HFFc6 (cell line): ENCODE measurements around the gene GPR157. TPM values are rescaled to one million over a fixed set of nuclear protein-coding genes. Genes with fewer than 3 reads are reported as not detected.
"Not testable (repeated sequence)": the region's sequence is repeated elsewhere in the genome, so short reads cannot be mapped to it uniquely, and the experiment has no call there.

Source experiments
- DNase-seq: peaks from one replicate; pipeline ENCODE4 v3.0.0-alpha.2; 2018
- H3K27ac Mint-ChIP-seq: 2 replicates; pipeline ENCODE4 v1.8.0; 2020; ENCODE audit warnings: mild to moderate bottlenecking, mixed read lengths
- H3K27me3 Mint-ChIP-seq: 2 replicates; pipeline ENCODE4 v1.8.0; 2021; ENCODE audit warnings: mild to moderate bottlenecking, moderate library complexity, mixed read lengths; ENCODE audit not compliant: insufficient read depth
- H3K36me3 Mint-ChIP-seq: 2 replicates; pipeline ENCODE4 v1.8.0; 2021; ENCODE audit warnings: low read depth, mixed read lengths
- H3K4me1 Mint-ChIP-seq: 2 replicates; pipeline ENCODE4 v1.8.0; 2020; ENCODE audit warnings: low read depth, mixed read lengths
- H3K4me3 Mint-ChIP-seq: 2 replicates; pipeline ENCODE4 v1.8.0; 2020; ENCODE audit warnings: mild to moderate bottlenecking, moderate library complexity, mixed read lengths
- H3K9me3 Mint-ChIP-seq: 2 replicates; pipeline ENCODE4 v1.8.0; 2020; ENCODE audit warnings: mild to moderate bottlenecking, mixed read lengths
- total RNA-seq, 6 experiments: library from RNA; stranded (reverse); fragmentation: NEBNext Ultra II Directional; extraction: Animal tissue kit (Norgen Biotek cat#: 25700); gene quantifications; 2 replicates in 1 of 6; 3 replicates in 5 of 6; pipeline ENCODE4 v1.2.3, GENCODE V29; 2021
- TF ChIP-seq, protein P1 (sequence below): fragments of 200-600 bp; sonication (generic); IDR thresholded peaks from 2 replicates; pipeline ENCODE4 v1.5.0; 2021; ENCODE audit warnings: antibody characterized with exemption, mild to moderate bottlenecking

GPR157 gene
- total RNA-seq, 6 experiments from 2014 or later, result 8.2 to 11.1 (median 9.7) TPM

DNA sequence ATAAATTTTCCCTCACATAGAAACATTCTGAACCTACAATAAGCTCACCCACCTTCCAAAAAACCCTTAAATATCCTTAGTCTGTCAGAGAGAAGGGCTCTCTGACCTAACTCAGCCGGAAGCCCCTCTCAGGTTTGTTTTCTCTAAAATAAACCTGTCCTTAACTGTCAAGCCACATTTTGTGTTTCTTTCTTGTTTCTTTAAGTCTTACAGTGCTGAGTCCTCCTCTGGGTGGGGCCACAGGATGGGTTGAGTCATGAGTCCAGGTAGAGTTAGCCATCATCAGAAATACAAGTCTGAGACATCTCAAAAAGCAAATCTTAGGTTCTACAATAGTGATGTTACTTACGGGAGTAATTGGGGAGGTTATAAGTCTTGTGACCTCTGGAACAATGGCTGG lies 33.1 kb downstream of the GPR157 start:
- peaks cover 8% of the 10 kb centered on the region; the same call in 1 of the 2 replicates for H3K9me3 Mint-ChIP-seq
- no peak overlapping the region for H3K27ac Mint-ChIP-seq

DNA sequence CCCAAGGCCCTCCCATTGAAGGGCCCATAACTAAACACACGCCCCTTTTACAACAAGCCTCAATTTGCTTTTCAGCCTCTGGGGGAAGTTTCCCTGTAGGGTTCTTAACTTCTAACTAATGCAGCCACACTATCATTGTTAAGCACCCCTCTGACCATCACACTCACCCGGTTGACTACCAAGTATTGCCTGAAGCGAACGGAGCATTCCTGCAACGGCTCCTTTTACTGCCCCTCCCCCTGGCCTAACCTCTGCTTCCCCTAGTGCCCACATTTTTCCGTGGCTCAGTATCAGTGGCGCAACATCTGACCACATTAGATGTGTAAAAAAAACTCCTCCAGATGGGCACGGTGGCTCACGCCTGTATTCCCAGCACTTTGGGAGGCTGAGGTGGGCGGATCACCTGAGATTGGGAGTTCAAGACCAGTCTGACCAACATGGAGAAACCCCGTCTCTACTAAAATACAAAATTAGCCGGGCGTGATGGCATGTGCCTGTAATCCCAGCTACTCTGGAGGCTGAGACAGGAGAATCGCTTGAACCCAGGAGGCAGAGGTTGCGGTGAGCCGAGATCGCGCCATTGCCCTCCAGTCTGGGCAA lies 34.8 kb downstream of the GPR157 start:
- H3K36me3 Mint-ChIP-seq, H3K27me3 Mint-ChIP-seq, DNase-seq, H3K4me3 Mint-ChIP-seq, H3K27ac Mint-ChIP-seq, H3K9me3 Mint-ChIP-seq, H3K4me1 Mint-ChIP-seq: not testable (repeated sequence)

More for the DNA sequence above, 33.1 kb downstream of the GPR157 start:
- no peak for DNase-seq
- H3K4me3 Mint-ChIP-seq, result no peak overlapping the region
- TF ChIP-seq, protein P1, sequence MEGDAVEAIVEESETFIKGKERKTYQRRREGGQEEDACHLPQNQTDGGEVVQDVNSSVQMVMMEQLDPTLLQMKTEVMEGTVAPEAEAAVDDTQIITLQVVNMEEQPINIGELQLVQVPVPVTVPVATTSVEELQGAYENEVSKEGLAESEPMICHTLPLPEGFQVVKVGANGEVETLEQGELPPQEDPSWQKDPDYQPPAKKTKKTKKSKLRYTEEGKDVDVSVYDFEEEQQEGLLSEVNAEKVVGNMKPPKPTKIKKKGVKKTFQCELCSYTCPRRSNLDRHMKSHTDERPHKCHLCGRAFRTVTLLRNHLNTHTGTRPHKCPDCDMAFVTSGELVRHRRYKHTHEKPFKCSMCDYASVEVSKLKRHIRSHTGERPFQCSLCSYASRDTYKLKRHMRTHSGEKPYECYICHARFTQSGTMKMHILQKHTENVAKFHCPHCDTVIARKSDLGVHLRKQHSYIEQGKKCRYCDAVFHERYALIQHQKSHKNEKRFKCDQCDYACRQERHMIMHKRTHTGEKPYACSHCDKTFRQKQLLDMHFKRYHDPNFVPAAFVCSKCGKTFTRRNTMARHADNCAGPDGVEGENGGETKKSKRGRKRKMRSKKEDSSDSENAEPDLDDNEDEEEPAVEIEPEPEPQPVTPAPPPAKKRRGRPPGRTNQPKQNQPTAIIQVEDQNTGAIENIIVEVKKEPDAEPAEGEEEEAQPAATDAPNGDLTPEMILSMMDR, result no peak
- peaks cover 7% of the 10 kb centered on the region; the same call in 1 of the 2 replicates for H3K36me3 Mint-ChIP-seq
- peaks cover 14% of the 10 kb centered on the region; the same call in 1 of the 2 replicates for H3K4me1 Mint-ChIP-seq
- peaks cover 5% of the 10 kb centered on the region for H3K27me3 Mint-ChIP-seq

DNA sequence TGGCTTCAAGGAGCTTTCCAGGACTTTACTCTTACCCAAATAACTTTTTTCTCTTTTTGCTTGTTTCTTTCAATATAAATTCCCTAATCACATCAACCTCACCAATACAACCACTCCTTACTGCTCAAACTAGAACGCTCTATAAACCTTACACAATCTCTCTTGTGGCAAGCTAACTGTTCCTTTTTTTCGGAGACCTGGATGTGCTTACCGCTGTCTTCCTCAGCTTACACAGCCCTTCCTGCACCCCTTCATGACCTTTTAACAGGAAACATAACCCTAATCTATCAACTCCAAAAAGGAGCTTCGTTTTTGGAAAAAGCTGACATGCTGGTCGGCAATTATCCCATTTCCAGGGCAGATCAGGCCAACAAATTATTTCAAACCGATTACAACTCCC lies 35.3 kb downstream of the GPR157 start:
- no peak overlapping the region for H3K4me3 Mint-ChIP-seq
- peaks cover 8% of the 10 kb centered on the region; the same call in 1 of the 2 replicates for H3K9me3 Mint-ChIP-seq
- H3K4me1 Mint-ChIP-seq, result peaks cover 6% of the 10 kb centered on the region; the same call in 1 of the 2 replicates
- no peak for DNase-seq
- peaks cover 3% of the 10 kb centered on the region for H3K27me3 Mint-ChIP-seq
- TF ChIP-seq, protein P1, result no peak
- H3K27ac Mint-ChIP-seq, result no peak overlapping the region
- H3K36me3 Mint-ChIP-seq, result peaks cover 12% of the 10 kb centered on the region; the same call in 1 of the 2 replicates

DNA sequence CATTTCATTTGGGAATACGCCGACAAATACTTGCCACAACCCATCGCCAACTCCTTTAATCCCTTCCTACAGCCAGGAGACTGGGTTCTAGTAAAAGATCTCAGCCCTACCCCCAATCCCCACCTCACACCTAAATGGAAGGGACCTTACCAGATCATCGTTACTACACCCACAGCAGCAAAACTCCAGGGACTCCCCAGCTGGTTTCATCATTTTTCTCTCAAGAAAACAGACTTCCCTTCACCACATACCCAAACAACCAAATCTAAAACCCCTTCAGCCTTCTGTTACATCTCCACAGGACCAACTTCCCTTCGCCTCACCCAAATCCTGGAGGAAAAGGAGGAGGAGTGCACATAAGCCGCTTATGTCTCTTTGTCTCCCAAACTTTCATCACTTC lies 35.8 kb downstream of the GPR157 start:
- no peak for DNase-seq
- H3K9me3 Mint-ChIP-seq, result peaks cover 9% of the 10 kb centered on the region
- no peak overlapping the region for H3K4me3 Mint-ChIP-seq
- peaks cover 12% of the 10 kb centered on the region; the same call in 1 of the 2 replicates for H3K36me3 Mint-ChIP-seq
- H3K27me3 Mint-ChIP-seq, result peaks cover 7% of the 10 kb centered on the region
- no peak overlapping the region for H3K27ac Mint-ChIP-seq
- H3K4me1 Mint-ChIP-seq, result peaks cover 4% of the 10 kb centered on the region; the same call in 1 of the 2 replicates
- TF ChIP-seq, protein P1, result no peak

DNA sequence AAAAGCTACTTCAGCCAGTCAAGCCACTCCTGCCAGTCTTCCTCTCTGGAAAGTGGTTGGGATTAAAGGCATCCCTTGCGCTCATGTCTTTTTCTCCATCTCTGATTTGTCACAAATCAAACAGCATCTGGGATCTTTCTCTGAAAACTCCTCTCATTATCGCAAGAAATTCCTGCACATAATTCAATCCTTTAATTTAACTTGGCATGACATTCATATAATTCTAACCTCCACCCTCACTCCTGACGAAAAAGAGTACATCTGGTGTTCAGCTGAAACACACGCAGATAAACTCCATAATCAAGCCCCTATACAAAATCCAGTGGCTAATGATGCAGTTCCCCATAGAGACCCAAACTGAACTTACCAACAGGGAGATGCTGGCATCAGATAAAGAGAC lies 40.1 kb downstream of the GPR157 start:
- peaks cover 18% of the 10 kb centered on the region for H3K4me1 Mint-ChIP-seq
- TF ChIP-seq, protein P1, result no peak
- H3K27ac Mint-ChIP-seq, result no peak overlapping the region
- H3K27me3 Mint-ChIP-seq, result peaks cover 14% of the 10 kb centered on the region
- no peak overlapping the region for H3K4me3 Mint-ChIP-seq
- DNase-seq, result no peak
- peaks cover 16% of the 10 kb centered on the region for H3K36me3 Mint-ChIP-seq
- H3K9me3 Mint-ChIP-seq, result peaks cover 15% of the 10 kb centered on the region

DNA sequence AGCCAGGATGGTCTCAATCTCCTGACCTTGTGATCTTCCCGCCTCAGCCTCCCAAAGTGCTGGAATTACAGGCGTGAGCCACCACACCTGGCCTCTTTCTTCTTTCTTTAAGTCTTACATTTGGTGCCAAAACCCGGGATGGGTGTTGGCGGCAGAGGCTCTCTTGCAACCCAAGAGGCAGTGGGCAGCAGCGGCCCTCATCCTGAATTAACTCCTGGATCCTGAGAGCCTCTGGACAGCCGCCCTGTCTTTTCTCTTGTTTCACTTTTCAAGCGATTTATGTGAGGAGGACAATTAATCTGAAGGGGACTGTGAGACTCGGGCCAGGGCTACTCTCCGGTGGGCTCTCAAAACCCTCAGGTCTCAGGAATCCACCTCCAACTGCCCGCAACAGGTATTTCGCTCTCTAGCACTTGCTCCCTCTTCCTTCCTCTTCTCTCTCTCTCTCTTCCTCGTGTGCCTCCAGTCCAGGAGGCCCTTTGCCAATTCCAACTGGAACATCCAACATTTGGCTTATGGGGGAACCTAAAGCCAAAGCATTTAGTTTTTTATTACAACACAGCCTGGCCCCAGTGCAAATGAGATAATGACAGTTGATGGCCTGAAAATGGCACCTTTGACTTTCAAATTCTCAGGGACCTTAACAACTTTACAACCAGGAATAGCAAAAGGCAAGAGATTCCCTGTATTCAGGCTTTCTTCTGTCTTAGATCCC lies 41.3 kb downstream of the GPR157 start:
- Mint-ChIP-seq H3K27me3 (peaks cover 14% of the 10 kb centered on the region), H3K27ac (no peak overlapping the region), H3K9me3 (peaks cover 15% of the 10 kb centered on the region), H3K4me3 (no peak overlapping the region), H3K4me1 (peaks cover 18% of the 10 kb centered on the region), H3K36me3 (peaks cover 16% of the 10 kb centered on the region)
- TF ChIP-seq, protein P1, result no peak
- no peak for DNase-seq
